Stimulated activated CD8-positive, alpha-beta memory T cell treated with anti-CD3 and anti-CD28 coated beads, Interleukin-4, amount 100 ng/mL, for 48 hours (primary cell): ENCODE data around the gene CALM3.
A peak's percentile ranks its signal among the peaks of the same experiment; 100 is the strongest.
"Not testable (repeated sequence)": the region's sequence is repeated elsewhere in the genome, so short reads cannot be mapped to it uniquely, and the experiment has no call there.

ENCODE experiments used
- DNase-seq: peaks from one replicate; pipeline ENCODE4 v3.0.0-alpha.2; 2020

The CALM3 gene

GRCh38 chr19:46601318-46602224, at the start of gene CALM3:
CALM3 (plus strand) TSS chr19:46601330; CDS start chr19:46601435, 105 bp downstream.
- peak; percentile 50 for DNase-seq

GRCh38 chr19:46552891-46553290, 48.2 kb upstream of the CALM3 start:
- no peak for DNase-seq

GRCh38 chr19:46554161-46554560, 47.0 kb upstream of the CALM3 start:
- DNase-seq, result no peak

GRCh38 chr19:46555628-46556280, 45.4 kb upstream of the CALM3 start:
- no peak for DNase-seq

GRCh38 chr19:46556471-46556870, 44.7 kb upstream of the CALM3 start:
- not testable (repeated sequence) for DNase-seq

GRCh38 chr19:46559203-46559602, 41.9 kb upstream of the CALM3 start:
- DNase-seq, result no peak

- not testable (repeated sequence) for DNase-seq
Observed at GRCh38 chr19:46559675-46560074, 41.5 kb upstream of the CALM3 start.

- DNase-seq, result no peak
Observed at GRCh38 chr19:46564701-46565100, 36.4 kb upstream of the CALM3 start.

- no peak for DNase-seq
Observed at GRCh38 chr19:46571495-46571894, 29.6 kb upstream of the CALM3 start.

GRCh38 chr19:46573679-46574498, 27.2 kb upstream of the CALM3 start:
- DNase-seq, result no peak

GRCh38 chr19:46574533-46574932, 26.6 kb upstream of the CALM3 start:
- DNase-seq, result peak; percentile 60

- DNase-seq, result no peak
Observed at GRCh38 chr19:46578450-46578849, 22.7 kb upstream of the CALM3 start.

- DNase-seq, result peak; percentile 72
Observed at GRCh38 chr19:46579361-46579879, 21.7 kb upstream of the CALM3 start.

- DNase-seq, result no peak
Observed at GRCh38 chr19:46580247-46580646, 20.9 kb upstream of the CALM3 start.

GRCh38 chr19:46585539-46585938, 15.6 kb upstream of the CALM3 start:
- no peak for DNase-seq

GRCh38 chr19:46586294-46586693, 14.8 kb upstream of the CALM3 start:
- no peak for DNase-seq

- DNase-seq, result no peak
Observed at GRCh38 chr19:46587861-46588260, 13.3 kb upstream of the CALM3 start.

GRCh38 chr19:46591254-46591653, 9.9 kb upstream of the CALM3 start:
- DNase-seq, result no peak

GRCh38 chr19:46591870-46592269, 9.3 kb upstream of the CALM3 start:
- no peak for DNase-seq

- DNase-seq, result no peak
Observed at GRCh38 chr19:46596008-46596407, 5.1 kb upstream of the CALM3 start.

GRCh38 chr19:46598372-46598917, 2.7 kb upstream of the CALM3 start:
- no peak for DNase-seq

GRCh38 chr19:46599716-46600373, 1.3 kb upstream of the CALM3 start:
- DNase-seq, result no peak
